Tibial nerve (tissue), 3 donors: ENCODE results near the gene ARL6.

Source experiments
- CTCF ChIP-seq, 5 experiments: fragments of 200-600 bp in 3 of 5; fragments of 450-650 bp in 2 of 5; sonication (generic) in 3 of 5; IDR thresholded peaks; one replicate each; pipeline ENCODE4 v1.5.1; 2016 to 2019; ENCODE audit warnings: antibody characterized with exemption in 5 of 5, mild to moderate bottlenecking in 3 of 5, moderate library complexity in 2 of 5
- POLR2A ChIP-seq, 2 donors: fragments of 450-650 bp; IDR thresholded peaks; one replicate each; pipeline ENCODE4 v1.6.1; 2017; ENCODE audit warnings: antibody characterized with exemption in 2 of 2, mild to moderate bottlenecking in 2 of 2, moderate library complexity in 2 of 2

DNA sequence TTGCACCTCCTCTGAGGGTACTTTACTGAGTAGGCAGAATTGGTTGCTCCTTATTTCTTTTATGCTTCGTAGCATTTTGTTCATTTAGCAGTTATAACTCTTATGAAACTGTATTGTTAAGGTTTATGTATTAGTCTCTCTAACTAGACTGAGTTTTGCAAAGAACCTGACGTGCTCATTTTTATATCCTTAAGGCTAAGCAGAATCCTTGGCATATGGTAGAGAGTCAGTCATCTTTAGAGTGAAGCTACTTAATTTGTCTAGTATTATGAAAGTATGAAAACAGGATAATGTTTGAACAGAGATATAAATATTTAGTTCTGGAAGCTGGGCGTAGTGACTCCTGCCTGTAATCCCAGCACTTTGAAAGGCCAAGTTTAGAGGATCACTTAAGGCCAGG is 77.4 kb downstream of the ARL6 start:
- TF ChIP-seq CTCF (IDR thresholded peaks at IDR 0.05) (no peak), POLR2A (IDR thresholded peaks at IDR 0.05) (no peak)
